NCI-H524 (cell line): ENCODE data around the gene BMX.

Experiments
- DNase-seq, 2 experiments: peaks; one replicate each; lab custom pipeline; 2025; lab: John Stamatoyannopoulos, UW

The BMX gene

DNA sequence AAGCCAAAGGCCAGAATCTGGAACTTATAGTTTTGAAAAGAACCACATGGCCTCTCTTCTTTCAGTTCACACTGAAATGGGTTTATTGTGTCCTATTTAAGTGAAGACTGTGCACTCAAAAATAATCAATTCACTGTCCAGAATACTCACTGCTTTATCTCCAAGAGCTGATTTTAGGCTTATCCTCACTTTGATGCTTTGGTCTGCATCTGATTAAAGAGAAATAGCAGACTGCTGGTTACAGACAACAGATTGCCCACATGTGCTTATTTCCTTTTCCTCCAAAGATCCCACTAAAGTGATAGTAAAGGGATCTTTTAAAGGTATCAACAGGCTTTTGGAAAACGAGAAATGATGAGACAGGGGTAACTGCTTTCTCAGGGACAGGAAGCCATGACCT is 69.5 kb downstream of the BMX start:
- DNase-seq, result no peak

DNA sequence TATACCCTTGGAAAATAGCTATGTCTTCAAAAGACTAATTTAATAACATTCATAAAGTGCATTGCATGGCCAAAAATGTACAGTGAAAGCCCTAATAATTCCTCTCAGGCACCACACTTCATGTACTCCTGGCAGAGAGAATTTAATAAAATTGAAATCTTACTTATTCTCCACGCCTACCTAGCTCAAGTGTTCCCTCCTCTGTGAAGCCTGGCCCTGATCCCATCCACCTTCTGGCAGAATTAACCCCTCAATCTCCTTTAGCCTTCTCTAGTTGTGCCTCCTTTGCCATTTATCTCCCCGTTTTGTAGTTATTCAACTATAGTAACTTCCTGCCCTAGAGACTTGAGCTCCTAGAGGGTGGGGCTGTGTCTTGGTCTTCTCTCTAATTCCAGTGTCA is 73.4 kb downstream of the BMX start:
- no peak for DNase-seq

DNA sequence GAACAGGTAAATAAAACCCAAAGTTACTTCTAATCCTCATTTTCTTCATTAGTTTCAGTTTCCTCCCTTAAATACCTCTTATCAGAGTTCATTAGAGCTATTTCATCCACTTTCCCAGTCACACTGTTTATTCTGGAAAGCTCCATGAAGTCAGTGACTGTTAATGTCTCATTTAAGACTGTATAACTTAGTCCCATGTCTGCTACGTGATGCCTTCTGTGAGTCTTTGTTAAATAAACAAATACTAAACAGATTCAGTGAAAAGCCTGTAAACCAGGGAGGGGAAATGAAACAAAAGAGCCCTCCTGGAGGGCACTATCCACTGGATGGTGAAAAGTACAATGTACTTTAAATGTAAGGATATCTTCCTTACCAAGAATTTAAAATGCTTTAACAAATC is 75.4 kb downstream of the BMX start:
- DNase-seq, result no peak

DNA sequence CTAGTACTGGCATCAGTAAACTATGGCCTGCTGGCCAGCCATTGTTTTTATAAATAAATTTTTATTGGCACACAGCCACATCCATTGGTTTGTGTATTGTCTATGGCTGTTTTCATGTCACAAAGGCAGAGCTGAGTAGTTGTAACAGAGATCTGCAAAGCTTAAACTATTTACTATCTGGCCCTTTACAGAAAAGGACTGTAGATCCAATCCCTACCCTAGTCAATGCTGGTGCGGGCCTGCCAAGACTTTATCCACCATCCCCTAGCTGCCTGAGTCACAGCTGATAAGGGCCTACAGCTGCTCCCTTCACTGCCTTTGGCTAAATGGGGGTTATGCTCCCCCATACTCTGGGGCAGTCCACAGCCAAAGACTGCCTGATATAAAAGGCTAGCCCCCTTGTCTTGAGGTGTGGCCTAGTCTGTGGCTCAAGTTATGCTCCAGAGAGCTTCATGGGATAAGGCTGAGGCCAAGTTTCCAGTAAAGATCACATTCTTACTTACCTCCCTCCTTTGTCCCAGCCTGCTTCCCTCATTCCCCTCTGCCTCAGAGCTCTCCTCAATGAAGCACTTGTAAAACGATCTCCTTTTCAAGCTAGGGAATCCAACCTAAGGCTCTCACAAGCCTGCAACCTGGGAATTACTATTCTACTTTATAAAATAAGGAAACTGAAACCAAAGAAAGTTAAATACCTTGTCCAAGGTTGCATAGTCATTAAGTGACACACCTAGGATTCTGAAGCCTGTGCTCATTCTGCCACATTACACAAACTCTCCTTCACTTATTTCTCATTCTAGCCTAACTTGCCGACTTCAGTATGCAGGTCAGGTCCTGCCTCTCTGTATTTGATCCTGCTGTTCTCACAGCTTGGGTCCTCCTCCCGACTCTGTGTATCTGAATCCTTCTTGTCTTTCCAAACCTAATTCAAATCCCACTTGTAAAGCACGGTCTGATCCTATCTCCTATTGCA is 79.5 kb downstream of the BMX start:
- DNase-seq, result no peak

DNA sequence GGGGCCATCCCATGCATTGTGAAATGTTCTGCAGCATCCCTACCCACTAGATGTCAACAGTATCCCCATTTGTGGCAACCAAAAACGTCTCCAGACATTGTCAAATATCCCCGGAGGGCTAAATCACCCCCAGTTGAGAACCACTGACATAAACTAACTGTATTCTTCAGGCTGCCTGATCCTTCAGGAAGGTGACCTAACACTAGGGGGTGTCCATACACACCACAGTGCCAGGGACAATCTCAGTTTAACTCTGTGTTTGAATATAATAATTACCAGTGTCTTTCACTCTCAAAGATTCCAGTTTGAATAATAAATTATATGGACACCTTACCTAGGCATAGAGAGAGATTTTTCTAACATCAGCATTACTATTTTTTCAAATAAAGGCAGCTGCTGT is 93.8 kb downstream of the BMX start:
- no peak for DNase-seq

DNA sequence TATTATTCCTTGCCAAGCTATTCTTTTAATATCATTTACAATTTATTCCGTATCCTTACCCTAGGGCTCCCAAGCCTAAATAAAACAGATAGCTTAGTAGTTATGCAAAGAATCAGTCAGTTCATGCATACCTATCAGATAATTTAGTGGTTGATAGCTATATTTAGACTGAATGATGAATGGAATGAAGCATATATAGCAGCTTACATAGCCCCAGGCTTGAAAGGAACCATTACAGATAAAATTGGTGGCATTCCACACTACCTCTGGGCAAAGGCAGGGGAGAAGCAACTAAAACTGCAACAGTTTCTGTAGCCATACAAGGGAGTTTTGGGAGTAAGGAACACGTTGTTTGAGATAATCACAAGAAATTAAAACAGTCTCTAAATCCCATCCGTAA is 97.4 kb downstream of the BMX start:
- DNase-seq, result no peak

DNA sequence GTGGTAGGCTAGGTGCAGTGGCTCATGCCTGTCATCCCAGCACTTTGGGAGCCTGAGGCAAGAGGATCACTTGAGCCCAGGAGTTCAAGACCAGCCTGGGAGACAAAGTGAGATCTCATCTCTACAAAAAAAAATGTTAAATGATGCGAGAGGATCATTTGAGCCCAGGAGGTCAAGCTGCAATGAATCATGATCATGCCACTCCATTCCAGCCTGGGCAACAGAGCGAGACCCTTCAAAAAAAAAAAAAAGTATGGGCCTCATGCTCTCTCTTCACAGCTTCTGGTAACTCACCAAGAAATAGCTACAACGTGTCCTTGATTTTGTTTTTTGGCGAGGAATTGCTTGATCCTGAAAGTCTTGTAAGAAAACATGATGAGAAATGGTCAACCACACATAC is 98.9 kb downstream of the BMX start:
- DNase-seq, result no peak

DNA sequence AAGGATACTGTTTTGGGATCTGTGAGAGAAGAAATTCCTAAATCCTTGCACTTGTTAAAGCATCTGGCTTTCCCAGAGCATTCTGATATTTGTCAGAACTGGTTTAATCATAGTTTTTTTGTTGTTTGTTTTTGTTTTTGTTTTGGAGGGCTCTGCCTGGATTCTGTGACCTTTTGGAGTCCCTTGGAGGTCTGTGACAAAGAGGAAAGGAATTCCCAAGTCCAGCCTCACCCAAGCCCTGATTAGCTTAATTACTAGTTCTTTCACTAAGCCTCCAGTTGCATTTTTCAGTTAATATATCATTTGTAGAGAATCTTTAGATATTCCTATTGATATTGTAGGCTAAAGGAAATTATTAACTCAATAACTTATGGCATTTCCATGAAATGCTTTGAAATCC is 99.4 kb downstream of the BMX start:
- DNase-seq, result no peak

DNA sequence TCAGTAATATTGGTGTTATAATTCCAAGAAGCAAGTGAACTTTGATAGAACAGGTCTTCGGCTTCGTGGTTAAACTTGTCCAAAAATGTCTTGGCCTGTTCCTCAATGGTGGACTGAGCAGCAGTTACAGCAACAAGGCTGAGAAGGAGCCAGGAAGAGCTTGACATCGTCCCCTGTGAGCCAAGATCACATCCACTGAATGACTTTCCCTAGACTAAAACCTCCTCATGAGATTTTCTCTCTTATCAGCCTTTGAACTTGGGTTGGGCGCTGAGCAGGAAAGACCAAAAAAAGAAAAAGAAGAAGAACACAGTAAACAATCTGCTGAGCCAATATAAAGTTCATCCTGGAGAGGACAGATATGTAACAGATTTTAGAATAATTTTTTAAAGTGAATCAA is 100.1 kb downstream of the BMX start, which contains the start of gene ACE2:
Gene ACE2 (minus strand): TSS at position 216 of the 400 bp plus-strand sequence. CDS start 49 bp downstream, at position 167.
- no peak for DNase-seq

DNA sequence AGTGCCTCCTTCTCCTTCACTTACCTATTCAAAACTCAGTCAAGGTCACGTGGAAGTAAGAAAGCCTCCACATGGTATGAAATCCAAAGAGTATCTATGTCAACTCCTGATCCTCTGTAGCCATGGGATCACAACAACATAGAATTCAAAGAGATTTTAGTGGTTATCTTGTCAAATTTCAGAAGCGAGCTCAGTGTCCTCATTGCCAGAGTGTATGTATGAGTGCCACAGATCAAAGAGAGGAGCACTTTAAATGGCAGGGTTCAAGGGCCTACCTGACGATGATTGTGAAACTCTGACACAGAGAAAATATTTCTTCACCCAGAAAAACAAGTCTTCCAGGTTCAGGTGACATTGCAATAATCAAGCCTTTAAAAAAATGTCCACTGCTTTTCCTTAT is 101.3 kb downstream of the BMX start:
- DNase-seq, result no peak

DNA sequence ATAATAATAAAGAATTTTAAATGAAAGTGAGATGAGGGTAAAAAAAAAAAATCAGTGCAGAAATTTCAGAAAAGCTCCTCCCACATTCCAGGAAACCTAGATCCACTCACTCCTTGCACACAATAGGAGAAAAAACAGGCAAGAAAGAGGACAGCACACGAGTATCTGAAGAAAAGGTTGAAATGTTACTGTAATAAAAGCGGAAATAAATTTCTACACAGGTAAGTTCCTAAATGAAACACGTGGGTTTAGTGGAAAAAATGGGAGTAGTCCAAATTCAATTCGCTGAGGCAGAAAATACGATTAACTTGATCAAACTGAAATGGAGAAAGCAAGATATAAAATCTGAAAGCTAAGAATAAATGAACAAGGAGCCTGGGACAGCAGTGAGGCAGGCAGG is 102.2 kb downstream of the BMX start:
- no peak for DNase-seq

DNA sequence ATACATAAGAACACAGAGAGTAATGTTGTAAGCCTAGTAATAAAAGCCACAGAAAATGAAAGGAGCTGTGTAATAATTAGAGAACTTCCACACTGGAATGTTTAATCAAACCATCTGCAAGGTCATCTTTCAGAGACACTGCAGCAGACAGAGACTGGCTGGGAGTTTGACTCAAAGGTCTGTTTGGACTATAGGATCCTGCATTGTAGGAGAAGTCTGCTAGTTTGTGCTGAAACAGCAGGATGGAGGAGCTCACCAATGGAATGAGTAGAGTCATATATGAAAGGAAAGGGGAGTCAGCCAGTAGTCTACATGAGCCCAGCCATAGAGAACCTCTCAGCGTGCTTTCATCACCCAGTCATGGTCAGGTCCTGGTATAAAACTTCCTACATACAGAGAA is 104.6 kb downstream of the BMX start:
- no peak for DNase-seq
